ENCODE data around the gene SLC25A51.
A peak's percentile ranks its signal among the peaks of the same experiment; 100 is the strongest.

The SLC25A51 gene, protein sequence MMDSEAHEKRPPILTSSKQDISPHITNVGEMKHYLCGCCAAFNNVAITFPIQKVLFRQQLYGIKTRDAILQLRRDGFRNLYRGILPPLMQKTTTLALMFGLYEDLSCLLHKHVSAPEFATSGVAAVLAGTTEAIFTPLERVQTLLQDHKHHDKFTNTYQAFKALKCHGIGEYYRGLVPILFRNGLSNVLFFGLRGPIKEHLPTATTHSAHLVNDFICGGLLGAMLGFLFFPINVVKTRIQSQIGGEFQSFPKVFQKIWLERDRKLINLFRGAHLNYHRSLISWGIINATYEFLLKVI

DNA sequence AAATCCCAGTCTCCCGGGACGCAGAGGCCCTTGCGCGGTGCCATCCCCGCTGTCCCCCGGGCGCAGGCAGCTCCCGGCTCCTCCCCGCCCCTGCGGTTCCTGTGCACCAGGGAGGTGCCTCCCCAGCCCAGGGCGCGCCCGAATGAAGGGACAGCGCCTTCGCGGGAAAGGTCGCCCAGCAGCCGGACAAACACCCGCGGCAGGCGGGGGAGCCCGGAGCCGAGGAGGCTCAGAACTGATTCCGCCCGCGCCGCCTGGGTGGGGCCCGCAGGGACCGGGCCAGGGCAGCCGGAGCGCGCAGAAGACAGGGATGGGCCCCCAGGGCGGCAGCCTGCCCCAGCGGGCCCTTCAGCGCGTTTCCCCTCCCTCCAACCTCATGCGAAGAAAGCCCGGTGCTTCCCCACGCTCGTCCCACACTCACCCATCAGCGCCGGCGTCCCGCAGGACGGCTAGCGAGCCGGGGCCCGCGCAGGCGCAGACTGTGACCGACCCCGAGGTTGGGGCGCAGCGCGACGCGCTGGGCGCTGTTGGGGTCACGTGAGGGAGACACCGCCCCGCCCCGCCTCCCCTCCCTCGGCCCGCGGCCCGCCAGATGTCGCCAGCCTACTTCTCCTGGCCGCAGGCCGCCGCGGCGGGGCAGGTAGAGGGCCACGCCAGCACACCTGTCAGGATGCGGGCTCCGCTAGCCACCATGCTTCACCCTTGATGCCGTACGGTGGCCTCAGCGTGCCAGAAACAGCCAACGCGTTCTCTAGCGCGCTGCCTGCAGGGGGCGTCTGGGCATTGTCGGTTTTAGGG lies at the start of gene SLC25A51:
Gene SLC25A51, minus strand, starts transcription at position 481 of the 798 bp plus-strand sequence. CDS start 15,577 bp downstream, outside the sequence.
- DNase-seq, result peak; percentile 94

DNA sequence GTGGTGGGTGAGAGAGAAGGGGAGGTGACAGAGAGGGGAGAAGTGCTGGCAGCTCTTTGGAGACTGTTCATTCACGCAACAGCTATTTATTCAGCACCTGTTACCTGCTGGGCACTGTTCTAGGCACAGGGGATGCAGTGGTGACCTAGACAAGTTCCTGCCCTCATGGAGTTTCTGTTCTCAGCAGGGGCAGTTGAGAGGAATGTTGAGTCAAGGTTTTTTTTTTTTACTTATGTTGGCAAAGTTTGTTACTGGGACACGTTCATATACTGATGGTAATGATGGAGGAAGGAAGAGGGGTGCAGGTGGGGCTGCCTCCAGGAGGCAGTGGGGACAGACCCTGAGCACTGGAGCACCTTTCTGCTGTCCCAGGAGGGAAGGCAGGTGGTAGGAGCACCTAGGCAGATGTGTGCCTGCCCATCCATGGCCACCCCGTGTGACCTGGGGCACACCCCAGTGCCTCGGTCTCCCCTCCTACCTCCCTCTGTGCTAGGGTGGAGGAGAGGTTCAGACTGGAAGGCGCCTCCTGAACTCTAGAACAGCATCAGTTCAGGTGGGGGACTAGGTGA lies 49.4 kb upstream of the SLC25A51 start:
- DNase-seq, result no peak

DNA sequence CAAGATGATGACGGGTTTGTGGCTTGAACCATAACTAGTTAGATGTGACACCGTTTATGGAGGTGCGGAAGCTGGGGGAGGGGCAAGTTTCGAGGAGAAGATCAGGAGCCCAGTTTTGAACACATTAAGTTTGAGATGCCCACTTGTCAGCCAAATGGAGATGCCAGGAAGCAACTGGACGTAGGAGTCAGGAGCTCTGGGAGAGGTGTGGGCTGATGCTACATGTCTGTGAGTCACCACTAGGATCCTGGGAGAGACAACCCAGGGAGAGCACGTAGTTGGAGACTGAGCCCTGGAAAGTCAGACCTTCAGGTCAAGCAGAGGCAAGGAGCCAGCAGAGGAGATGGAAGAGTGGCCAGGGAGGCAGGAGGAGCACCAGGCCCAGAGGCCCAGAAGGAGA lies 48.8 kb upstream of the SLC25A51 start:
- DNase-seq, result no peak

DNA sequence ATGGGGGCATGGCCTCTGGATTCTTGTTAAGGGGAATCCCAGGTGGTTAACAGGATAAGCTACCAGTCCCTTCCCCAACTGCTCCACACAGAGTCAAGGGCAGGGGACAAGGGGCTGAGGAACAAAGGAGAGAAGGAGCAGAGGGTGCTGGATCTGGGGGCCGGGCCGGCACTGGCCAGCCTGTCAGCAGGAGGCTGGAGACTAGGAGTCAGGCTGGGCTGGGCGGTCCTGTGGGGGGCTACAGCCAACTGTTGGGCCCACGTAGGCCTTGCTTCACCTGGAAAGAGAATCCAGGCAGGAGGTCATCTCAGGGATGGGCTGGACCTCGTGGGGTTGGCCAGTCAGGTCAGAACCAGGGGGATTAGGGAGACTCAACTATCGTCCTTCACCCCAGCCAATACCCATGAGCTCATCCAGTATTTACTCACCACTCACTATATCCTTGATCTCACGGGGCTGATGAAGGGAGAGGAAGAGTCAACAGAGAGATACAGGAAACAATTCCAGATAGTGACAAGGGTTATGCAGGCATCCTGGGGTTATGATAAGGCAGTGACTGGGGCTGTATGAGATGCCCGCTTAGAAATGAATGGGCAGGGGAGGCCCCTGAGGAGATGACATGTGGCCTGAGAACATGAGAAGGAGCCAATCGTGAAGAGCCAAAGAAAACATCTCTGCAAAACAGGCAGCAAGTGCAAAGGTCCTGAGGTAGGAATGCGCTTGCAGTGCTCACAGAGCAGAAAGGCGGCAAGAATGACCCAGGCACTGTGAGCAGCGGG lies 47.9 kb upstream of the SLC25A51 start:
- no peak for DNase-seq

DNA sequence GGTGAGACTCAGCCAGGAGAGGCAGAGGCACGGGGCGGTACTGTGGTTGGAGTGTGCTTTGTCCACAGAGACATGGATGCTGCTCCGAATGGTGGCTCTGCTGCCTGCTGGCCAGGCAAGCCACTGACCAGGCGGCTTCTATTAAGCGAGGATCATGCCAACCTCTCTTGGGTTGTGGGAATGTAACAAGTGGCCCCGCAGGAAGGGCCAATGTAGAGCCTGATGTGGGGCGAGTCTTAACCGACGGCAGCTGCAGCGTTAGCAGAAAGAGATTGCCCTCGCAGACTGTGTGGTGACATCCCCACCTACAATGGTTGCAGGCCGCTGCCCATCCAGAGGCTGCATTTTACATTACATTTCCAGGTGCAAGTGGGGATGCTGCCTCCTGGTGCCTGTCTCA lies 46.6 kb upstream of the SLC25A51 start:
- DNase-seq, result no peak

DNA sequence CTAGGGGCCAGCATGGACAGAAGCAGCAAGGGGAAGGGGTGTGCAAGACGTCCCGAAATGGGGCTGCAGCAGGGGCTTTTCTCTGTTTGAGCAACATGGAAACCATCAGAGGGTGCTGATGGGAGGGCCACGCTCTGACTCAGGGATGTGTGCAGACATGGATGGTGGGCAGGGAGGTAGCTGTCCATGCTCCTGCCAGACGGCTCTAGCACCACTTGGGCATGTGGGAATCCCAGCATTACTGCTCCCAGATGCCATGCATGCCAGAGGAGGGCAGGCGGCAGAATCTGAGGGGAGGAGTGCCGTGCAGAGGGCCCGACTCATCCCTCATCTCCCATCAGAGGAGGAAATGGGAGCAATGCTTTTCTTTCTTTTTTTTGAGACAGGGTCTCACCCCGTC lies 45.6 kb upstream of the SLC25A51 start:
- no peak for DNase-seq

DNA sequence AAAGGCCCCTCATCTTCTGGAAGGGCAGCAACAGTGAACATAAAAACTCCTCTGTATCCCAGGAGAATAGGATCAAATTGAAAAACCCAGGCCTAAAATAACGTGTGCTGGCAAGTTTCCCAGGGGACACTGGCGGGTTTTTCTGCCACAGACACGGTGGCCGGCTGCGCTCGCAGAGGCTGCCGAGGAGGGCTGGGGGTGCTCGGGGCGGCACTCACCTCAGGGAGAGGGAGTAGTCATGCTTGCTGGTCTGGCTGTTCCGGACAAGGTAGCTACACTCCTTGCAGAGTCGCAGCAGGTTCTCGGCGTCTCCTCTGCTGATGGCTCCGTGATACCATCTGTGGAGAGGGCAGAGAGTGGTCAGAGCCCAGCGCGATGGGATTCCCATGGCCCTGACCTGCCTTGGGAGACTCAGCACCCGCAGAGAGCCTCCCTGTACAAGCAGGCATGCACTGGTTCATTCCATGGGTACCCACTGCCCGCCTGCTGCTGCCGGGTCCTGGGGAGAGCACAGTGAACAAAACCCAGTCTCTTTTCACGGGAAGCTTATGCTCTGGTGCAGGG lies 44.6 kb upstream of the SLC25A51 start:
- DNase-seq, result no peak

DNA sequence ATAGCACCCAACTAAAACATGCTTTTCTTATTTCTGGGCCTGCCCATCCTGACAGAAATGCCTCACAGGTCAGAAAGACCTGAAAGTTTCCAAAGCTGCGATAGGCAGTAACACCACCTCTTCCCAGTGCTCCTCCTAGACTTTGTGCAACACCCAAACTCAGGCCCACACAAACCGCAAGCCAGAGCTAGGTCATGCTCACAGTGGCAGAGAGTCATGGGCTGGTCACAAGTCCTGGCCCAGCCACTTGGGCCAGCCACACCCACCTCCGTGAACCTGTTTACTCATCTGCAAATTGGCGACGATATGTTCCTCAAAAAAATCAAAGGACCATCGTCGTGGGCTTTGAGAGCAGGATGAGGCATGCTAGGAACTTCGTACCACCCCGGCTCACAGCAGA lies 44.0 kb upstream of the SLC25A51 start:
- no peak for DNase-seq

DNA sequence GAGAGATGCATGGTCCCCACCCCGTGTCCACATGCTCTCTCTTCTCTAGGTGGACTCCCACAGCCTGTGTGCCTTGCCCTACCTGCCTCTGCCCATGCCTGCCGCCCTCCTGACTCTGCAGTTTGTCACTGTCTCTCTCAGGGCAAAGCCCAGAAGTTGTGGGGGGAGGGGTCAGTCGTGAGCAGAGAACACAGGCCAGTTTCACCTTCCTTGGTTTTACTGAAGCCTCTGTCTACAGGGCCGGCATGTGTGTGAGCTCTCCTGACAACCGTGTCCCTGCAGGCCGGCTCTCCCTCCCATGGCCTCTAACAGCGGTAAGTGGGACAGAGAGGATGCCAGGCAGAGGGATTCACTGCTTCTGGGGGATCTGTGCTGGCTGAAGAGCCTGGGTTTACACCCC lies 43.5 kb upstream of the SLC25A51 start:
- DNase-seq, result no peak

DNA sequence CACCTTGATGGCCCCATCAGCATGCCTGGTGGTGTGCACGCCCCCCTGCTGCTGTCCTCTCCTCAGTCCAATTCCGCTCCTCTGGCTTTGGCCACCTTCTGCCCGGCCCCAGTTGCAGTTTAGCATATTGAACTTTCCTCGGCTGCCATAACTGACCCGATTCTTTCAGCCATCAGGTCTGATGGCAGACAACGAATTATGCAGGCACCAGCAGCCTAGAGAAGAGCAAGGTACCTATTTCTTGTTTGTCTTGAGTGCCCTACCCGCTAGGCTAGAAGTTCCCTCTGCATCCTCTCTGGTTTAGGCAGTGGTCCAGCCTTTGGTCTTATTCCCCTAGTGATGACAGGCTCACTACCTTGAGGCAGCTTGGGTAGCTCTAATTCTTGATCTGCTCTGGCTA lies 43.0 kb upstream of the SLC25A51 start:
- DNase-seq, result no peak

DNA sequence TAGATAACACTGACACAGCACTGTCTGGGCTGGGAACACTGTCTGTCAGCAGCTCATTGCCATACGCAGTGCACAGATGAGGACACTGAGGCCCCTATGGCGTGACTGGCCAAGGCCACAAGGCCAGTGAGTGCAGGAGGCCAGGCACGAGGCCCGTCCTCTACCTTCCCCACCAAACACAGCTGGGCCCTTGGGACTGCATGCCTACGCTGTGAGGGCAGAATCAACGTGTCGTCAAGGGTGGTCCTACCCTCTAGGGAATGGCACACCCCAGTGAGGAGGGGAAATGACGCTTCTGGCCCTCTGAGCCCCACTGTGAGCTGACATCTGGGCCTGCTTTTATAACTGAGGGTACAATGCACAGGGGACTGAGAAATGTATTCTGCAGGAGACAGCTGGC lies 42.1 kb upstream of the SLC25A51 start:
- no peak for DNase-seq

DNA sequence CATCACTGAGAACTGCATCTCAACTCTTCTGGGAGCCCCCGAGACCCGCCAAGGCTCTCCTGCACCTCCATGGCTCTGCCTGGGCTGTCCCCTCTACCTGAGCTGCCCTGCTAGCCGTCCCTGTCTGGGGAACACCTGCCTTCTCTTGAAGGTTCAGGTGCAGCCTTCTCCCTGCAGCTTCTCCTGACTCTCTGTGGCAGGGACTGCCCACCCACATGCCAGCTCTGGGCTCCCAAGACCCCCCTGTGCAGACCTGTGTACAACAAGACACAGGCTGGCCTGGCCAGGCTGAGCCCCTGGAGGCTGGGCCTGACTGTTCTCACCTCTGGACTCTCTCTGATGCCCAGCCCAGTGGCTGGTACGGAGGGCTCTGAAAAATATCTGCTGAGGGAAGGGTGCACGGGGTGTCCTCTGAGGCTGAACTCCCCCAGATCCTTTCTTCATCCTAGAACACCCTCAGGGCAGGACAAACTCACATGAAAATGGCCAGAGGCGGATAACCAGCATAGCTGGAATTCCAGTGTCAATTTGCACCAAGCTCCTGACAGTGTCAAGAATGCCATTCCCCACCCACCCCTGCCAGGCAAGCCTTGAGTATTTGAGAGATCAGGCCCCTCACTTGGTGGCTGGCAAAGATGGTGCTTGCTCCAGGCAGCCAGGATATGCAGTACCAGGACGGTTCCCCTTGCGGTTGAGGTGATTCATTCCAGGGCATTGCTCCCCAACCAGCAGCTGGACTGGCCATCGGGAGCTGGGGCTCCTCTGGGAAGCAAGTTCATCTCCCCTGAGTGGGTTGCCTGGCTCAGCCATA lies 40.9 kb upstream of the SLC25A51 start:
- DNase-seq, result no peak

DNA sequence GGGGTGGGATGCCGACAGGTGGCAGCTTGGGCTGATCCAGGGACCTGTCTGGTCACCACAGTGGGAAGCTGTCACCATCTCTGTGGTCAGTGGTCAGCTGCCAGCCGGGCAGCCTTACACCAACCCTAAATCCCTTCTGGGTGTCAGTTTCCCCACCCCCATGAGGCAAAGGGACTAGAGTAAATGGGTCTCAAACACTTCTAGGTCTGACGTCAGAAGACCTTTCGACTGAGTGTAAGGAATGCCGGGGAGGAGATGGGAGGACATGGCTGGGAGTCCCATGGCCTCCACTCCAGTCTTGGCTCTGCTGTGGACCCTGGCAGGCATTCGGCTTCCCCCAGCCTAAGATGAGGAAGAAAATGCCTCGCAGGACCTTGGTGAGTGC lies 40.3 kb upstream of the SLC25A51 start:
- DNase-seq, result no peak

DNA sequence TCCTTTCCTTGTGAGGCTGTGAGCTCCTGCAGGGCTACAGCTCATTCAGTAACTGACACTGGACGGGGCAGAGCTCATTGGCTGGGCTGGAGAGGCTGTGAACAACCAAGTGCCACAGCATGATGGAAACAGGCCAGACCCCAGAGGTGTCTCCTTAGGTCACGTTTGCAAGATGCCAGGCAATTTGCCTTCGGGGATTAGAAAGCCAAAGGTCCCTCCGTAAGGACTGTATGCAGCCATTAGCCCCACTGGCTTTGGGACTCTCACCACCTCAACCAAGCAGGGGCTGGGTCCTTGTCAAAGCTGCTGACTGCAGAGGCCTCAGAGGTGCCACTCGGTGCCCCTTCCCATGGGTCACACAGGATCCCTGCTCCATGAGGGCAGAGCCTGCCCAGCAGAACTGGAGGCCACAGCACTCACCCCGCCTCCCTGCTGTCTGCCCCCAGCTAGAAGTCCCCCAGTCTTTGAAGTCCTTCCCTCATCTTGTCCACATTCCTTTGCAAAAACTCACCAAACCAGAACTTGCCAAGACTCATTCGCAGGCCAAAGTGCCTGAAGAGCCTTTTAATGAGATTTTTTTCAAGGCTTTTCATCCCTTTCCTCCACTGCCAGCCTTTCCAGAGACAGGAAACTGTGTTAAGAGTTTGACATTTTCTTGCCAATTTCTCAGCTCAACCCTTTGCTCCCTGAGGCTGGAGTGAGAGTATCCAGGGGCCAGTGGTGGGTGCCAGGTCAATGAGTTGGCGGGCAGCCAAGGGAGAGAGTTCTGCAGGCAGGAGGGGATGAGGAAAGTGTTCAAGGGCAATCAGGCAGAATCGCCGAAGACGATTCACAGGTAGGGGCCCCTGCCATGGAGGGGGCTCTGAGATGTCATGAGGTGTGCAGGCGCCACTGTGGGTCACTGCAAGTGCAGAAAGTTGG lies 39.7 kb upstream of the SLC25A51 start:
- no peak for DNase-seq

DNA sequence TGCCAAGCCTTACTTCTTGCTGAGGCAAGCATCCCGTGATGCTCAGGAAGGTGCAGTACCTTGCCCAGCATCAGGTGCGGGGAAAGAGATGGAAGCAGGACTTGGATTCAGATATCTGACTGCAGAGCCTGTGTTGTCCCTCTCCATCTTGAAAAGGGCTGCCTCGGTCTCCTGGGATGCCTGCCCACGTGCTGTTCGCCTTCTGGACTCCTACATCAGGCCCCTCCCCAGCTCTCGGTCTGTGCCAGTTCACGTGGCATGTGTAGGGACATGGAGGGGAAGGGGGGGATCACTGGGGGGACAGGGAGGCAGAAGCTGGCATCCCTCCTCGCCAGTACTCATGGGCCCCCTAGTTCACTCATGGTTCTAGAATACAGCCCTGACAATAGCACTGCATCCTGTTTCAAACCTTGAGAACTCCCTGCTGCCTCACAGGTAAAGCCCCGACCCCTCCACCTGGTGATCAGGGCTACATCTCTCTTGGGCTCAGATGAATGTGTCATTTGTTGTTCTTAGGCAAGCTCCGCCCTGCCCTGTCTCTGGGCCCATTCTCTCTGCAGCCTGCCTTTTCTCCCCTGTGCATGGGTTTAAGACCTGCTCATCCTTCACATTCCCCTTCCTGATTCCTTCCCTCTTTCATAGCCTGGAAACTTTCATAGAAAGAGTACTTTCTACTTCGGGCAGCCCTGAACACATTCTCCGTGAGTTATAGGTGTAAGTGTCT lies 38.9 kb upstream of the SLC25A51 start:
- no peak for DNase-seq

DNA sequence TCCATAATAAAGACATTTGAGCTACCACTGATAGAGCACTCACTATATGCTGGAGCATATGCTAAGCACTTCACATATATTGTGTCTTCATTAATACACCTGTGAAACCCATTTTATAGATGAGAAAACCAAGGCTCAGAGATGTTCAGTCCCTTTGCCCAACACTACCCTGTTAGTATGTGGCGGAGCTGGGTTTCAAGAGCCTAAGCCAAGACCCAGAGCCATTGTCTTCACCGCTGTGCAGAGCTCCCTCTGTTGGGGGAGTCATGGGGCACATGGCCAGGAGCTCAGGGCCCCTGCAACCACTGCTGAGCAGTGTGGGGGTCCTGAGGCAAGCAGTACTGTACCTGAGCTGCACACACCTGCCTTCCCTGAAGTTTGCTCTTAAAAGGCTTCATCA lies 37.3 kb upstream of the SLC25A51 start:
- DNase-seq, result no peak

DNA sequence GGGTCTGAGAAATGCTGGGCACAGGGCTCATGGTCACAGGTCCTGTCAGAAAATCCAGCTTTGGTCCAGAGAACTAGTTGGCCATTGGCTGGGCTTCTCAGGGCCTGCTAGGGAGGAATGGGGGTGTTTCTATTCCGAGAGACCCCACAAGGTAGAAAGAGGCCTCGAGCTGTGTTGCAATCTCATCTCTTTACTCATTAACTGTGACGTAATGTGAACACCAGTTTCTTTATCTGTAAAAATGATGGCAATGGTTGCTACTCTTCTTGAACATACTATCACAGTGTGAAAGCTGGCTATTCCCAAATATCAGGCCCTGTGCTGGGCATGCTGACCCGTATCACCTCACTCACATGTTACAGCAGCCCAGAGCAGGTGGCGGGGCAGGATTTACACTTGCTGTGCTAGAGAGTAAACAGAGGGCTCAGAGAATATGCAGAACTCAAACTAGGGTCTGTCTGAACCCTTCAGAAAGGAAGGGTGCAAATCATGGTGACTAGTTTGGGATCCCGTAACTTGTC lies 35.7 kb upstream of the SLC25A51 start:
- DNase-seq, result no peak

DNA sequence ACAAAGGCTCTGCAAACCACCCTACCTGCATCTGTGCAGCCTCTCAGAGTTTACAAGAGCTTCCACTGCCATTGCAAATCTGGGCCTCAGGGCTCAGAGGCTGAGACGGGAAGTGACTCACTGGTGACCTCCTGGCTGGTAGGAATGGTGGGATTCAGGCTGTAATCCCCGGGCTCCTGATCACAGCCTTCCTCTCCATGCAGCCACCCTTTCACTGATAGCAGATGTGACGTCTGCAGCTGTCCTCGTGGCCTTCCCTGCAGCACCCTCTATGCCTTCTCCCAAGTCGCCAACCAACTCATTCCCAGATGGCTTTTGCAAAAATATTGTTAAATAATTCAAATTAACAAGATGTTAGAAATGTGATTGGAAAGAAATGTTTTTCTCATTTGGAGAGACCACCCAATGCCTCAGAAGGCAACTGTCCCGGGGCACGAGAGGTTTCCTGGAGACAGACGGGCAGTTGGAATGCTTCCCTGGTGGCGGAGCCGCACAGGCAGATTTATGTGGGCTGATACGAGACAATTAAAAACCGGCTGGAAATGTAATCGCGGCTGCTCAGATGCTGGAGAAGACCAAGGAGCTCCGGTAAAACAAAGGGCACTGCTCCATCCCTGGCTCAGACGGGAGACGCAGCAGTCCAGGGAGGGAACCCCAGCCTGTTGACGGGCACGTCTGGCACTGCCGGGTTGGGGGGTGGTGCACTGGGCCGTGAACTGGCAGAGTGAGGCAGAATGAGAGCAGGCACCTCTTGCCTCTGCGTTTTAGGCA lies 34.4 kb upstream of the SLC25A51 start:
- no peak for DNase-seq

DNA sequence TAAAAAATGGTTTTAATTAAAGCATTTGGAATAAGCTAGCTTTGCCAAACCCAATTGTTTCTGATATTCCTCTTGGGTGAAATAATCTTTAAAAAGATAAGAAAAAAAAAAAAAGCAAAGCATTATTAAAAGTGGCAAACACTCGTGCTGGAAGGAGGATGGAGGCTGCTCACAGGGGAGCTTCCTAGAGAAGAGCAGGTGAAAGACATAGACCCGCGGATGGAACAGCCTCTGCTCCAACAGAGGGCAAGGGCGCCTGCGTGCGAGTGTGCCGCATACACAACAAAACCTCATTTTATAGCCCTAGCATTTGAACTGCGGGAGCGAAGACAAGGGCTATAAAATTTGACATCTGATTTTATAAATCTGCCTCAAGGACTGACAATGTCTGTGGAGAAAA lies 33.4 kb upstream of the SLC25A51 start:
- no peak for DNase-seq
